Retinal pigment epithelial cell (primary cell): ENCODE data around the gene RNF6.

Experiments used
- DNase-seq: peaks from one replicate; pipeline ENCODE4 v3.0.0-alpha.2; 2010; ENCODE audit warnings: low read depth
- H3K4me3 ChIP-seq: 2 replicates; pipeline ENCODE4 v1.5.1; 2011; ENCODE audit warnings: mild to moderate bottlenecking, low read length, control low read depth, moderate library complexity
- TF ChIP-seq, protein P1 (sequence below): conservative IDR thresholded peaks from 2 replicates; pipeline ENCODE4 v1.5.1; 2011; ENCODE audit warnings: low read depth, low read length, control low read depth, inconsistent platforms

Gene RNF6

DNA sequence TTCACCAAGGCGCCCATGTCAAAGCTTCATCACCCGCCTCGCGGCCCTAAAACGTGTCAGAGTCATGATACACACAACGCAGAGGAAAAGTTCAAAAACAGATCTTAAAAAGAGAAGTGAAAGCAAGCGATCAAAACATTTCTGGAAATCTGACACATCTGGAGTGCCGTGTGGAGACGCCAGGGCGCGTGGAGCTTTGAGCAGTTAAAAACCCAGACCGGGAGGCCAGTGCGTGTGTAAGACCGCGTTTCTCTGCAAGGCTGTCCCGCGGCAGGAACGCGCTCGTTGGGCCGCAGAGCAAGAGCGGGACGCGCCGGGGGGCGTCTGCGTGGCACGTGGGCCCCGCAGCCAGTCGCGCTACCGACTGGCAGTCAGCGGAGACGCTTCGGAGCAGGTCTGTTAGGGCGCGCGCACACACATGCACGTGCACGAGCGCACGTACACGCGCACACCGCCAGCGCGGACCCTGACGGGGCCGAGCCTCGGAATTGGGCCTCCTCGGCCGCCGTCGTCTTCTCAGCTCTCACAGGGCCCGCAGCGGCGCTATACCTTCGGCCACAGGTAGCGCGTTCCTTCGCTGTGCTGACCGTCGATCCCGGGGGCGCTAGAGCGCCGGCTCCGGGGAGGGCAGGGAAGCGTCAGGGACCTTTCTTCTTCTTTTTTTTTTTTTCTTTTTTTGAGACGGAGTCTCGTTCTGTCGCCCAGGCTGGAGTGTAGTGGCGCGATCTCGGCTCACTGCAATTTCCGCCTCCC, 35.8 kb downstream of the RNF6 start:
- TF ChIP-seq, protein P1, sequence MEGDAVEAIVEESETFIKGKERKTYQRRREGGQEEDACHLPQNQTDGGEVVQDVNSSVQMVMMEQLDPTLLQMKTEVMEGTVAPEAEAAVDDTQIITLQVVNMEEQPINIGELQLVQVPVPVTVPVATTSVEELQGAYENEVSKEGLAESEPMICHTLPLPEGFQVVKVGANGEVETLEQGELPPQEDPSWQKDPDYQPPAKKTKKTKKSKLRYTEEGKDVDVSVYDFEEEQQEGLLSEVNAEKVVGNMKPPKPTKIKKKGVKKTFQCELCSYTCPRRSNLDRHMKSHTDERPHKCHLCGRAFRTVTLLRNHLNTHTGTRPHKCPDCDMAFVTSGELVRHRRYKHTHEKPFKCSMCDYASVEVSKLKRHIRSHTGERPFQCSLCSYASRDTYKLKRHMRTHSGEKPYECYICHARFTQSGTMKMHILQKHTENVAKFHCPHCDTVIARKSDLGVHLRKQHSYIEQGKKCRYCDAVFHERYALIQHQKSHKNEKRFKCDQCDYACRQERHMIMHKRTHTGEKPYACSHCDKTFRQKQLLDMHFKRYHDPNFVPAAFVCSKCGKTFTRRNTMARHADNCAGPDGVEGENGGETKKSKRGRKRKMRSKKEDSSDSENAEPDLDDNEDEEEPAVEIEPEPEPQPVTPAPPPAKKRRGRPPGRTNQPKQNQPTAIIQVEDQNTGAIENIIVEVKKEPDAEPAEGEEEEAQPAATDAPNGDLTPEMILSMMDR = peak; percentile 56

DNA sequence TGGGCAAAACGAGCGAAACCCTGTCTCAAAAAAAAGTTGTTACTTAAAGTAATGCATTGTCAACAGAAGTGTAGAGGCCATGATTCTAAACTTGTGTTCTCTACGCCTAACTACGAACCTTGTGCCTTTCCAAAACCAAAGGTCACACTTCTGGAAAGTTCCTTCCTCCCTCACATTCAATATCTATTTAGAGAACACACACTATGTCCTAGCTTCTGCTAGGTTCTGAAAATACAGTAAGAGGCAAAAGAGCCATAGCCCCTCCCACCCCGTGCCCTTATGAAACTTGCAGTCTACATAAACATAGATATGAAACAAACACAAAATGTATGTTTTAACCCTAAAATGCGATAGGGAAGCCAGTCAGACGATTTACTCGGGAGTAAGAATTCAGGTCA, 36.4 kb downstream of the RNF6 start:
- TF ChIP-seq, protein P1 = no peak
- no peak for DNase-seq
- peak overlapping the region; percentile 69 for H3K4me3 ChIP-seq

More for the DNA sequence above, 35.8 kb downstream of the RNF6 start:
- DNase-seq = peak; percentile 69
- H3K4me3 ChIP-seq = peak overlapping the region; percentile 69

- TF ChIP-seq, protein P1 = peak; percentile 95
- H3K4me3 ChIP-seq = no peak overlapping the region
- peak; percentile 28 for DNase-seq
Measured at GRCh38 chr13:26184791-26185250, 37.3 kb downstream of the RNF6 start.

- no peak for DNase-seq
- TF ChIP-seq, protein P1 = no peak
- H3K4me3 ChIP-seq = no peak overlapping the region
Measured at GRCh38 chr13:26183416-26183815, 38.7 kb downstream of the RNF6 start.

DNA sequence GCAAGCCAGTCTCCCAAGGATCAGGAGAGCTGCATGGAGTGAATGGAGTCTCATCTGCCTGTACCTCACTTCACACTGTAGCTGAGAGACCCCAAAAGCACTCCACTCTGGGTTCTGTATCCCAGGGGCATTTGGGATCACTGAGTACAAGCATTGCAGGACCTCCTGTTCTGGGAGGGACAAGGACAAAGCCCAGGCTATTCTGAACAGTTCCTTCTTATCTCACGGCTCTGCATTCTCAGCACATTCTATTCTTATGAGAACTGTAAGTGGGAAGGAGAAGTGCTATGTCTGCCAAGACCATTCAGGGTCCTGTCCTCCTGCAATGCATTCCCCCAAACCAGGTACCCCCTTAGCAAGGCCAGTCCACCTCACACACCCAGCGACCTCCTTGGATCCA, 42.8 kb downstream of the RNF6 start:
- H3K4me3 ChIP-seq = no peak overlapping the region
- TF ChIP-seq, protein P1 = no peak
- DNase-seq = no peak

GRCh38 chr13:26168835-26169234, 53.3 kb downstream of the RNF6 start:
- H3K4me3 ChIP-seq = no peak overlapping the region
- TF ChIP-seq, protein P1 = no peak
- DNase-seq = no peak

- TF ChIP-seq, protein P1 = no peak
- no peak for DNase-seq
- H3K4me3 ChIP-seq = no peak overlapping the region
Measured at GRCh38 chr13:26168237-26168814, 53.8 kb downstream of the RNF6 start.
